OCI-LY1 (cell line): ENCODE results near the gene MED26.

Experiments
- H2AFZ ChIP-seq: fragments of 200-600 bp; sonication (generic), shearing (Covaris generic); 2 replicates; pipeline ENCODE4 v1.6.0; 2014; ENCODE audit warnings: antibody characterized with exemption, mild to moderate bottlenecking, low read length
- H3F3A ChIP-seq: fragments of 200-600 bp; sonication (generic), shearing (Covaris generic); 2 replicates; pipeline ENCODE4 v1.6.0; 2014; ENCODE audit warnings: mild to moderate bottlenecking, antibody characterized with exemption, low read length, moderate library complexity; ENCODE audit not compliant: insufficient read depth
- H3K27ac ChIP-seq: fragments of 200-600 bp; sonication (generic); 2 replicates; pipeline ENCODE4 v1.5.1; 2014; ENCODE audit warnings: low read length, mixed run types, mild to moderate bottlenecking, low read depth; ENCODE audit not compliant: poor library complexity, severe bottlenecking
- H3K27me3 ChIP-seq: fragments of 200-600 bp; sonication (generic); 2 replicates; pipeline ENCODE4 v1.6.0; 2014; ENCODE audit warnings: antibody characterized with exemption, mild to moderate bottlenecking, low read length, moderate library complexity; ENCODE audit not compliant: insufficient read depth
- H3K36me3 ChIP-seq: fragments of 200-600 bp; sonication (generic); 2 replicates; pipeline ENCODE4 v1.6.1; 2014; ENCODE audit warnings: mild to moderate bottlenecking, antibody characterized with exemption, low read length, moderate library complexity, mixed read lengths; ENCODE audit not compliant: insufficient read depth
- H3K4me1 ChIP-seq: fragments of 200-600 bp; sonication (generic); 2 replicates; pipeline ENCODE4 v1.5.1; 2014; ENCODE audit warnings: mild to moderate bottlenecking, low read length, moderate library complexity; ENCODE audit not compliant: insufficient read depth, severe bottlenecking
- H3K4me2 ChIP-seq: fragments of 200-600 bp; sonication (generic), shearing (Covaris generic); 2 replicates; pipeline ENCODE4 v1.6.1; 2014; ENCODE audit warnings: low read length
- H3K4me3 ChIP-seq: fragments of 200-600 bp; sonication (generic); 2 replicates; pipeline ENCODE4 v1.5.1; 2014; ENCODE audit warnings: low read length, low read depth, mild to moderate bottlenecking, mixed read lengths; ENCODE audit not compliant: poor library complexity, severe bottlenecking
- H3K79me2 ChIP-seq: fragments of 200-600 bp; shearing (Covaris generic); 2 replicates; pipeline ENCODE4 v1.6.1; 2016; ENCODE audit warnings: mixed run types, low read length, mixed read lengths; ENCODE audit not compliant: insufficient read depth
- H3K9ac ChIP-seq: fragments of 200-600 bp; sonication (generic), shearing (Covaris generic); 2 replicates; pipeline ENCODE4 v1.6.1; 2014; ENCODE audit warnings: mild to moderate bottlenecking, low read length, mixed read lengths
- H3K9me2 ChIP-seq: fragments of 200-600 bp; sonication (generic), shearing (Covaris generic); 2 replicates; pipeline ENCODE4 v1.6.1; 2014; ENCODE audit warnings: low read depth, mild to moderate bottlenecking, low read length, mixed read lengths
- H3K9me3 ChIP-seq: fragments of 200-600 bp; shearing (Covaris generic); 2 replicates; pipeline ENCODE4 v1.6.1; 2014; ENCODE audit warnings: low read length, mixed read lengths
- H4K20me1 ChIP-seq: fragments of 200-600 bp; sonication (generic), shearing (Covaris generic); 2 replicates; pipeline ENCODE4 v1.6.0; 2016; ENCODE audit warnings: mild to moderate bottlenecking, low read length; ENCODE audit not compliant: insufficient read depth
- EZH2 ChIP-seq: fragments of 200-600 bp; sonication (generic), shearing (Covaris generic); IDR thresholded peaks from 2 replicates; pipeline ENCODE4 v1.8.0; 2017; ENCODE audit warnings: borderline replicate concordance, mixed run types, mild to moderate bottlenecking, antibody characterized with exemption, low read length, moderate library complexity, mixed read lengths
- TF ChIP-seq, protein P1 (sequence below): fragments of 200-600 bp; sonication (generic), shearing (Covaris generic); IDR thresholded peaks from 2 replicates; pipeline ENCODE4 v1.5.1; 2017; ENCODE audit warnings: mild to moderate bottlenecking, antibody characterized with exemption, low read length, moderate library complexity, mixed read lengths

Gene MED26

DNA sequence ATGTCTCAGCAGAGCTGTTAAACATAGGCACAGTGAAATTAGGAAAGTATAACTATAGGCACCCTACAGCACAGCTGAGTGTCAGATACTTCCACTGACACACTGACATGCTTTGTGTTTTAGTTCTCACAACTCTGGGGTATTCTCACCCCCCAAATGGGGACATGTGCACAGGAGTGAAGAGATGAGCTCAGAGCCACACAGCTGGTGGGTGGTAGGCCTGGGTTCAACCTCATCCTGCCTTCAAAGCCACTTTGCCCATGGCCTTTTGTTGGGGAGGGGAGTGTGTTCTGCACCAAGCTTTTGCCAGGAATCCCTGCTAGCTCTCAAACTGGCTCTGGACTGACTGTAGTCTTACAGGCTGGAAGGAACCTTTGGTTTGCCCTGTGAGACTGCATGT, 54.1 kb downstream of the MED26 start:
- H3K27ac ChIP-seq, result no peak overlapping the region
- H3K4me2 ChIP-seq, result peak overlapping the region; percentile 90
- no peaks in the 10 kb centered on the region for H3K9me2 ChIP-seq
- peaks cover 58% of the 10 kb centered on the region for H3K36me3 ChIP-seq
- H3K79me2 ChIP-seq, result peaks cover 7% of the 10 kb centered on the region
- no peaks in the 10 kb centered on the region for H3K9me3 ChIP-seq
- no peak overlapping the region for H3K9ac ChIP-seq
- no peaks in the 10 kb centered on the region; the same call in 1 of the 2 replicates for H3F3A ChIP-seq
- H3K4me1 ChIP-seq, result peaks cover 37% of the 10 kb centered on the region
- no peaks in the 10 kb centered on the region for H3K27me3 ChIP-seq
- H2AFZ ChIP-seq, result no peak overlapping the region
- H3K4me3 ChIP-seq, result peak overlapping the region; percentile 78
- no peaks in the 10 kb centered on the region for H4K20me1 ChIP-seq
- TF ChIP-seq, protein P1, sequence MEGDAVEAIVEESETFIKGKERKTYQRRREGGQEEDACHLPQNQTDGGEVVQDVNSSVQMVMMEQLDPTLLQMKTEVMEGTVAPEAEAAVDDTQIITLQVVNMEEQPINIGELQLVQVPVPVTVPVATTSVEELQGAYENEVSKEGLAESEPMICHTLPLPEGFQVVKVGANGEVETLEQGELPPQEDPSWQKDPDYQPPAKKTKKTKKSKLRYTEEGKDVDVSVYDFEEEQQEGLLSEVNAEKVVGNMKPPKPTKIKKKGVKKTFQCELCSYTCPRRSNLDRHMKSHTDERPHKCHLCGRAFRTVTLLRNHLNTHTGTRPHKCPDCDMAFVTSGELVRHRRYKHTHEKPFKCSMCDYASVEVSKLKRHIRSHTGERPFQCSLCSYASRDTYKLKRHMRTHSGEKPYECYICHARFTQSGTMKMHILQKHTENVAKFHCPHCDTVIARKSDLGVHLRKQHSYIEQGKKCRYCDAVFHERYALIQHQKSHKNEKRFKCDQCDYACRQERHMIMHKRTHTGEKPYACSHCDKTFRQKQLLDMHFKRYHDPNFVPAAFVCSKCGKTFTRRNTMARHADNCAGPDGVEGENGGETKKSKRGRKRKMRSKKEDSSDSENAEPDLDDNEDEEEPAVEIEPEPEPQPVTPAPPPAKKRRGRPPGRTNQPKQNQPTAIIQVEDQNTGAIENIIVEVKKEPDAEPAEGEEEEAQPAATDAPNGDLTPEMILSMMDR, result no peak
- TF ChIP-seq EZH2, result no peak

DNA sequence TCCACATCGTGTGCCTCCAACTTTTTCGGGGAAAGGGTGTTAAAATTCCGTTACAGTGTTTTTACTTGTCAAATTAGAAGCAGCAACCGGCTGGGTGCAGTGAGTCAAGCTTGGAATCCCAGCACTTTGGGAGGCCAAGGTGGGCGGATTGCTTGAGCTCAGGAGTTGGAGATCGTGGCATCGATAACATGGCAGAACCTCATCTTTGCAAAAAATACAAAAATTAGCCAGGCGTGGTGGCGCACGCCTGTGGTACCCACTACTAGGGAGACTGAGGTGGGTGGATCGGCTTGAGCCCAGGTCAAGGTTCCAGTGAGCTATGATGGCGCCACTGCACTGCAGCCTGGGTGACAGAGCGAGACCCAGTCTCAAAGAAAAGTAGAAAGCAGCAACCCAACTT, 54.7 kb downstream of the MED26 start:
- Histone ChIP-seq H3K79me2 (peaks cover 7% of the 10 kb centered on the region), H3K4me2 (peak overlapping the region; percentile 90), H3K4me3 (peak overlapping the region; percentile 78), H3F3A (no peaks in the 10 kb centered on the region; the same call in 1 of the 2 replicates), H3K36me3 (peaks cover 62% of the 10 kb centered on the region), H4K20me1 (no peaks in the 10 kb centered on the region), H3K9me2 (no peaks in the 10 kb centered on the region), H3K9me3 (no peaks in the 10 kb centered on the region), H3K9ac (peak overlapping the region; percentile 75; the same call in 1 of the 2 replicates), H3K4me1 (peaks cover 37% of the 10 kb centered on the region), H2AFZ (no peak overlapping the region), H3K27me3 (no peaks in the 10 kb centered on the region), H3K27ac (no peak overlapping the region)
- TF ChIP-seq, protein P1, result no peak
- TF ChIP-seq EZH2, result no peak

DNA sequence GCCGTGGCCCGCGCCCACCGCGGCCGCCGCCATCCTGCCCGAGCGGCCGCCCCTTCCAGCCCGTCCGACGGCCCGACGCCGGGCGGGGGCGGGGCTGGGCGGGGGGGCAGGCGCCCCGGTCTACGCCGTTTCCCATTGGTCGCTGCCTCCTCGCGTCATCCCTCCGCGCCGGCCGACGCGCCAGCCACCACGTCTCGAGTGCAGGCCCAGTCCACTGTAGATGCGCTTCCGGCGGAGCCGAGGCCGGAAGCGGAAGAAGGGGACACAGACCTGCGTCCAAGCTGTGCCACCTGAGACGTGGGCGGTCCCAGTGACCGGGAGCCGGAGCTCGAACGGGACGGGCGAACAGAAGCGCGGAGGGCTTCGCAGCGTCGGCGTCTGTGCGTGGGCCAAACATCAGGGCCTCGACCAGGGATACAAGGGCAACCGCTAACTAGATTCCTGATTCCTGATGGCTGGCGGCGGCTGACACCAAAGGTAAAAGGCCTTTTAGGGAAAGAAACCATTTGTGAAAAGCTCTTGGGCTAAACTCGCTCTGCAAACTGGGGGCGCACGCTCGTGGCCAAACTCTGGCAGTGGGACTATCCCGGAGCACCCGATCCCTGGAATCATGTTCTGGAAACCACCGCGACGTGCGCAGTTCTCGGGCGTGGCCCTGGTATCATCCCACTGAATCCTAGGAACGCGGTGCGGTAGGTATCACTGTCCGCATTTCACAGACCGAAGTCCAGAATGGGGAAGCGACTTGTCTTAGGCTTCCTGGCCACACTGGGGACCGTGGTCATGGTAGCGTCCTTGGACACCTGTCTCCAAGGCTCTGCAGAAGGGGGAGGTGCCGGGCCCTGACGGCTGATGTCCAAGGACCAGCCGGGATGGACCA, 55.4 kb downstream of the MED26 start, which contains the start of gene SLC35E1:
SLC35E1 (minus strand) TSS at position 84 of the 880 bp plus-strand sequence; CDS start at position 33, 51 bp downstream.
- Histone ChIP-seq H3K79me2 (peaks cover 7% of the 10 kb centered on the region), H3K27ac (peak within 1 kb of the TSS; percentile 20), H3K9me2 (no peaks in the 10 kb centered on the region), H3K27me3 (no peaks in the 10 kb centered on the region), H3F3A (no peaks in the 10 kb centered on the region; the same call in 1 of the 2 replicates), H4K20me1 (no peaks in the 10 kb centered on the region), H2AFZ (no peak within 1 kb of the TSS), H3K9me3 (no peaks in the 10 kb centered on the region), H3K9ac (peak within 1 kb of the TSS; percentile 83), H3K36me3 (peaks cover 62% of the 10 kb centered on the region), H3K4me1 (peaks cover 37% of the 10 kb centered on the region), H3K4me2 (peak within 1 kb of the TSS; percentile 95), H3K4me3 (peak within 1 kb of the TSS; percentile 88)
- TF ChIP-seq EZH2, result no peak
- TF ChIP-seq, protein P1, result no peak
